ENCODE results near the gene ZNF236.

GRCh38 chr18:76991021-76991688 is 168.8 kb downstream of the ZNF236 start:
- TF ChIP-seq CTCF (IDR thresholded peaks at IDR 0.05; ENCODE audit: low read length) (no peak), EZH2 (IDR thresholded peaks at IDR 0.05; ENCODE audit: borderline replicate concordance, low read length) (no peak)
